ENCODE data around the gene MAST2. TPM values are rescaled to one million over a fixed set of nuclear protein-coding genes. Genes with fewer than 3 reads are reported as not detected.

MAST2 gene
- total RNA-seq, 1 donor from 2014 or later: 50.7 TPM

DNA sequence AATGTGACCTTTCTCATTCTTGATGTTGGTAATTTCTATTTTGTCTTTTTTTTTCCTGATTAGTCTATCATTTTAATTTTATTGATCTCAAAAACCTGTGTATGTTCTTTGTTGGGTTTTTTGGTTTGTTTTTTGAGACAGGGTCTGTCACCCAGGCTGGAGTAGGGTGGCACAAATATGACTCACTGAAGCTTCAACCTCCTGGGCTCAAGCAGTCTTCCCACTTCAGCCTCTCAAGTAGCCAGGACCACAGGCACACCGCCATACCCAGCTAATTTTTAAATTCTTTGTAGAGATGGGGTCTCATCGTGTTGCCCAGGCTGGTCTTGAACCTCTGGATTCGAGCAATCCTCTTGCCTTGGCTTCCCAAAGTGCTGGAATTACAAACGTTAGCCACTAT lies 183.8 kb downstream of the MAST2 start:
- no peak for DNase-seq

GRCh38 chr1:45989249-45989648 lies 185.8 kb downstream of the MAST2 start:
- DNase-seq: no peak

- no peak for DNase-seq
Observed at GRCh38 chr1:45994423-45994822, 191.0 kb downstream of the MAST2 start.

DNA sequence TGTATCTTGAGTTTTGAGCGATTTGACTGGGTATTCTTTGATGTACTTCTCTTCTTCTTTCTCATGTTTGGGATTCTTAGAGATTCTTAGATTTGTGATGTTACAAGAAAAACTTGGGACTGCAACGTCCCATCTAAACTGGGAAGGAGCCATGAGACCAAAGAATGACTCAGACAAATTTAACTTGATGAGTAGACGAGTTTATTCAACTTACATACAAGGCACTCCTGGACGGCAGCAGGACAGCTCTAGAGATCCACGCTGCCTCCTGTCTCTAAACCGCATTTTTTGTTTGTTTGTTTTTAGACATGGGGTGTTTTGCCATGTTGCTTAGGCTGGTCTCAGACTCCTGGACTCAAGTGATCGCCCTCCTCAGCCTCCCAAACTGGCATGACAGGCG lies 191.9 kb downstream of the MAST2 start:
- no peak for DNase-seq

DNA sequence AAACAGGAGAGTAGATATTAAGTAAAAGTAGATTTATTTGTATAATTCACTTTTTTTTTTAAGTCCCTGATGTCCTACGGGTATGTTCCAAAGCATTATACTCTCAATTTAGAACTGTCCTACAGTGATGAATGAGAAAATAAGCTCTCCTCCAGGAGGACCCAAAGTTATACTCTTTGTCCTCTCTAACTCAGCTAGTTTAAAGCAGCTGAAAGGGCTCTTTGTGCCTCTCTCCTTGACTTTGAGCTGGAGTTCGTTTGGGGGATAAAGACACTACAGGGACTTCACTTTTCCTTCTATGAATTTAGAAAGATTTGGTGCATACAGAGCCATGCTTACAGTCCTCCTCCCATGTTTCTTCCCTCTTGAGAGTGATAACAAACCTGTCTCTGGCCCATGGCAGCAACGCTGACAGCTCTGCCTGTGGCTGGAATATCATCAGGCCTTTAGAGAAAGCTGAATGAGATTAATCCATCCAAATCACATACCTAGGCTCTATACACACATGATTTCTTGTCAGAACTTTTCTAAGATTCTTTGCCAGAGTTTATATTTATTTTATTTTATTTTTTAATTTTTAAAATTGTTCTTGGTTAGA lies 194.7 kb downstream of the MAST2 start:
- no peak for DNase-seq

- no peak for DNase-seq
Observed at GRCh38 chr1:45999507-45999906, 196.1 kb downstream of the MAST2 start.

DNA sequence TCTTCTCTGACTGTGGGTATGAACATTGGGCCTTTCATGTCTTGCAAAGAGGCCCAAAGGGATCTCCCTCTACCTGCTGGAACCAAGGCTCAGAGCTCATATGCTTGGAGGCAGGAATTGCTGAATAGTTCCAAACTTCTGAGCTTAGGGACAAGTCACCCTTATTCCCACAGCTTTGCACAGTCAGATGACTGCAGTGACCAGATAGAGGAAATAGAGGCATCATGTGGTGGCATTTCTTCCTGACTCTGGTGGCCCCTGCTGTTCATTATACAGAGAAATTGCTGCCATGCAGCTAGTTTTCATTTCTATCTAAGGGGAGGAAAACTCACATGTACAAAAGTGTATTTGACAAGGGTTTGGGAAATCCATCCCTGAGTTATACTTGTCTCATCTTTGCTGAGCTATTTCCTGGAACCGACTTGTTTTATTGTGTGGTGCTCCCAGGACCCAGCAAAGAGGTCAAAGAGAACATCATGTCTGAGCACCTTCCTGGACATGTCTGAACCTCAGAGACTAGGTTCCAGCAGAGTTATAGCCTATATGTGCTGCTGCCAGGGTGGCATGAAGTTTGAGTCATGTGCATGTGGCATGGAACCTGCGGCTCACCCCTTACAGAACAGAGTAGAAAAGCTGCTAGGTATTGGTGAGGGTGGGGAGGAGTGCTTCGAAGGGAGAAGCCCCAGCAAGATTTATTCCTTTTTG lies 197.8 kb downstream of the MAST2 start:
- no peak for DNase-seq

DNA sequence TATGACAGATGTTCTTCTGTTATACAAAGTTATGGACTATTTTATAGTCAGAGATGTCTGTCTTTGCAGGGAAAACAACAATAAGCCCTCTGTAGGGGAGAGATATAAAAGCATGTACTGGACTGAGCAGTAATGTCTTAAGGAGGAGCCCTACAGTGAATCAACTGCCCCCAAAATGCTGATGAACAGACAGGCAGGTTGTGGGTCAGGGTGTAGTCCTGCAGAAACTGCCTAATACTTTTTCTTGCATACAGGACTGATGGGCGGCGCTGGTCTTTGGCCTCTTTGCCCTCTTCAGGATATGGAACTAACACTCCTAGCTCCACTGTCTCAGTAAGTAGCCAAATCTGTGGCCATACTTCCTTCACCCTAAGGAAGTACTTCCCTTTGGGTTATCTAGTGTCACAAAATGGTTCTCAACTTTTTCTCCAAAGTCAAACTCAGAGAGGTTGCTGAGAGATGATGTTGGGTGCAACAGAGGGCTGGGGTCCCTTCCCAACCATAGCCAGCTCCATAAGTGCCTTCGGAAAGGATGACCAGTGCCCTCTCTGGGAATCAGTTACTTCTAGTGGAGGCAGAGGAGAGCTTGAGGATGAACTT lies 199.2 kb downstream of the MAST2 start:
- DNase-seq: no peak

- DNase-seq: no peak
Observed at GRCh38 chr1:46003315-46003714, 199.9 kb downstream of the MAST2 start.

GRCh38 chr1:46004492-46004891 lies 201.1 kb downstream of the MAST2 start:
- DNase-seq: no peak

- no peak for DNase-seq
Observed at GRCh38 chr1:46005594-46005993, 202.2 kb downstream of the MAST2 start.

DNA sequence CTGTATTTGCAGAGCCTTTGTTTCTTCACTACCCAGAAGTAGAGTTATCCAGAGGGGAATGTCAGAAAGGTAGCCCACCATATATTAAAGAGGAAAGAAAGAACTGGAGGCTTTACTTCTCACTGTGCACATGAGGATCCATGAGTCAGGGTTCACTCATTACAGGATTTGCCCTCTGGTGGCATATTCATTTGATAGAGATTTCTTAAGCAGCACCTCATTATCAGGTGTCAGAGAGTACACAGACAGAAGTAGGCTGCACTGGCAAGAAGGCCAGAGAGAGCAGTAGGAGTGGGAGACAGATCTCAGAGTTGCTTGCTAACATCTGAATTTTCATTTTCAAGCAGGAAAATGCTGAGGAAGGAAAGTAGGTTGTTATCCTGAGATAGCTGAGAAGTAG lies 205.2 kb downstream of the MAST2 start:
- no peak for DNase-seq

DNA sequence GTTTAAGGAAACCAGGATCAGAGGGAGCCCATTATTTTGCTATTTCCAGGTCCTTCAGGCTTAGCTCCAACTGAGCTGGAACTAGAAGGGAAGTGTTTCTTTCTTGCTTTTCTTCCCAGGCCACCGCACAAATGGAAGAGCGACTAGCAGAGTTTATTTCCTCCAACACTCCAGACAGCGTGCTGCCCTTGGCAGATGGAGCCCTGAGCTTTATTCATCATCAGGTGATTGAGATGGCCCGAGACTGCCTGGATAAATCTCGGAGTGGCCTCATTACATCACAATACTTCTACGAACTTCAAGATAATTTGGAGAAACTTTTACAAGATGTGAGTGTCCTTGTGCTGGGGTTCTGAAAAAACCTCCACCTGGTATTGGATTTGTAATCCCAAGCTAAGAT lies 207.2 kb downstream of the MAST2 start:
- DNase-seq: no peak

GRCh38 chr1:46011121-46011695 lies 207.8 kb downstream of the MAST2 start:
- DNase-seq: no peak

- no peak for DNase-seq
Observed at GRCh38 chr1:46012236-46012635, 208.8 kb downstream of the MAST2 start.

DNA sequence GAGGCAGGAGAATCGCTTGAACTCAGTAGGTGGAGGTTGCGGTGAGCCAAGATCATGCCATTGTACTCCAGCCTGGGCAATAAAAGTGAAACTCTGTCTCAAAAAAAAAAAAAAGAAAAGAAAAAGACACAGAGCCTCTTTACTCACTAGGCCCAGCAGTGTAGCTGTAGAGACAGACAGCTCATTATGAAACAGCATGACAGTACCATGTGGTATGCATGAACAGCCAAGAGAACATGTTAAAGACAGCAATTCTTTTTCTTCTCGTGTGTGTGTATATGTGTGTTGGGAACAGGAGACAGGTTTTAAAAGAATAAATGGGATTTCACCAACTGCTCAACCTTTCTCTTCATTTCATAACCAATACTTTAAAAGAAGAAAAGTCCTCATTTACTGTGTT lies 210.2 kb downstream of the MAST2 start:
- DNase-seq: no peak

- no peak for DNase-seq
Observed at GRCh38 chr1:46017876-46018503, 214.6 kb downstream of the MAST2 start.

DNA sequence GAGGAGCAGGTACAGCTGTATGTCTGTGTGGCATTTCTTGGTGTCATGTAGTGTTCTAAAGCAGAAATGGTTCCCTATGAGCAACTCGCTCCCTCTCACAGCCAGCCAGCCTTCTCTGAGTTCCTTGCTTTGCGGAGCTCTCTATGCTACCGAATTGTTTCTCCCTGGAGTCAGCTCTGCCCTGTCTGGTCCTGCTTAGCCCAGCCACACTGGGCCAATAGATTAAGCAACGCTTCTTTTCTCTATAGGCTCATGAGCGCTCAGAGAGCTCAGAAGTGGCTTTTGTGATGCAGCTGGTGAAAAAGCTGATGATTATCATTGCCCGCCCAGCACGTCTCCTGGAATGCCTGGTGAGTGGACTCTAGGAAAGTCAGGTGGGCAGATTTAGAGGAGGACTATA lies 215.9 kb downstream of the MAST2 start:
- DNase-seq: no peak

- no peak for DNase-seq
Observed at GRCh38 chr1:46020010-46020409, 216.6 kb downstream of the MAST2 start.

DNA sequence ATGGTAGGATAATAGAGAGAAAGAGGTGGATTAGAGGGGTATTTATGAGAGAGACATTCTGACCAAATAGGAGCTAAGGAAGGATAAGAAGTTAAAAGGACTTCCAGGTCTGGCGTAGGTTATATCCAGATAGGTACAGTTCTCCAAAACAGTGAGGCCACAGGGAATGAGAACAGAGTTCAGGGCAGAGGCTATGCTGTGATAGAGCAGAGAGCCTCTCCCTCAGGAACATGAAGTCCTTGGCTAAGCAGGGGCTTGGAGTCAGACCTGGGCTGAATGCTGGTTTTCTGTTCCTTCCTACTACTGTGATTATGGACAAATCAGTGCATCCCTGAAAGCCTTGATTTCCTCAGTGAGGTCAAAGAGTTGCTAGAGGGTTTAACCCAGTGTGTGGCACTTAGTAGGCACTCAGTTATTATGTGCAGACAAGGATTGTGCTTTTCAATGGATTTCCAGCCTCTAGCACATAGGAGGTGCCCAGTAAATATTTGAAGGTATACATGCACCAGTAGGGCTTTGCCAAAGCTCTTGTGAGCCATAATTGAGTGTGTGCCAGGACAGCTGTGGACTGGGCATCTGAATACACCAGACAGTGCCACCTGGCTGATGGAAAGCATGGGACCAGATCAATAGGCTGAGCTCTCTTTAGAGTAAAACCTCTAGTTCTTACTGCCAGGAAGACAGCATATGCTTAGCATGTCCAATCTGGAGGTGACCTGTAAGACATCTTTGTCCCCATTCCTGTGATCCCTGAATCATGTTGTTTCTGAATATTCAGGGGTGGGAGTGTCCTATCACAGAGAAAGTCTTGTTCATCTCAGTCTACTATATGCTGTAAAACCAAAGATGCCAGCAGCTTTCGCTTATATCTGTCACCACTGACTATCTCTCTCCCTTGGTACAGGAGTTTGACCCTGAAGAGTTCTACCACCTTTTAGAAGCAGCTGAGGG lies 217.9 kb downstream of the MAST2 start:
- DNase-seq: no peak

GRCh38 chr1:46026531-46026930 lies 223.1 kb downstream of the MAST2 start:
- no peak for DNase-seq
